Fibroblast of lung (primary cell): ENCODE measurements around the gene RAB31.

Experiments used
- EZH2 ChIP-seq: IDR thresholded peaks from 2 replicates; pipeline ENCODE4 v1.5.1; 2012; ENCODE audit warnings: low read length, control low read depth, mild to moderate bottlenecking; ENCODE audit errors: missing control alignments
- TF ChIP-seq, protein P1 (sequence below), 2 donors: IDR thresholded peaks in 1 of 2; conservative IDR thresholded peaks in 1 of 2; 1 replicate in 1 of 2; 2 replicates in 1 of 2; pipeline ENCODE4 v1.5.1; 2011 to 2012; ENCODE audit warnings: low read length in 2 of 2, control low read depth in 1 of 2, inconsistent platforms in 1 of 2, low read depth in 1 of 2, mild to moderate bottlenecking in 1 of 2

DNA sequence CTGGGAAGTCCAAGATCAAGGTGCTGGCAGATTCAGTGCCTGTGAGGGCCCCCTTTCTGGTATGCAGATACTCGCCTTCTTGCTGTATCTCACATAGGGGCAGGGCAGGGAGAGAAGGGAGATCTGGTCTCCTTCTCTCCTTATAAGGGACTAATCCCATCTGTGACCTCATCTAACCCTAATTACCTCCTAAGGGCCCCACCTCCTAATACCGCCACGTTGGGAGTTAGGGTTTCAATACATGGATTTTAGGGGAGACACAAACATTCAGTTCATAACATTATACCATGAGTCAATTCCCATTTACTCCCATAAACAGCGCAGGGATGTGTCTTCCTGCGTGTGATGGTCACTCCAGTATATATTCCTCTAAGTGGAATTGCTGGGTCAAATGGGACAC lies 103.9 kb downstream of the RAB31 start:
- no peak for TF ChIP-seq EZH2
- TF ChIP-seq, protein P1, sequence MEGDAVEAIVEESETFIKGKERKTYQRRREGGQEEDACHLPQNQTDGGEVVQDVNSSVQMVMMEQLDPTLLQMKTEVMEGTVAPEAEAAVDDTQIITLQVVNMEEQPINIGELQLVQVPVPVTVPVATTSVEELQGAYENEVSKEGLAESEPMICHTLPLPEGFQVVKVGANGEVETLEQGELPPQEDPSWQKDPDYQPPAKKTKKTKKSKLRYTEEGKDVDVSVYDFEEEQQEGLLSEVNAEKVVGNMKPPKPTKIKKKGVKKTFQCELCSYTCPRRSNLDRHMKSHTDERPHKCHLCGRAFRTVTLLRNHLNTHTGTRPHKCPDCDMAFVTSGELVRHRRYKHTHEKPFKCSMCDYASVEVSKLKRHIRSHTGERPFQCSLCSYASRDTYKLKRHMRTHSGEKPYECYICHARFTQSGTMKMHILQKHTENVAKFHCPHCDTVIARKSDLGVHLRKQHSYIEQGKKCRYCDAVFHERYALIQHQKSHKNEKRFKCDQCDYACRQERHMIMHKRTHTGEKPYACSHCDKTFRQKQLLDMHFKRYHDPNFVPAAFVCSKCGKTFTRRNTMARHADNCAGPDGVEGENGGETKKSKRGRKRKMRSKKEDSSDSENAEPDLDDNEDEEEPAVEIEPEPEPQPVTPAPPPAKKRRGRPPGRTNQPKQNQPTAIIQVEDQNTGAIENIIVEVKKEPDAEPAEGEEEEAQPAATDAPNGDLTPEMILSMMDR (conservative IDR thresholded peaks at IDR 0.05 in 1 of 2, IDR thresholded peaks at IDR 0.05 in 1 of 2; ENCODE audit: low read depth in 1 of 2, low read length in 2 of 2), result no peak
